Stomach smooth muscle (tissue), 2 donors: ENCODE data around the gene EIF1B.
"Not testable (repeated sequence)": the region's sequence is repeated elsewhere in the genome, so short reads cannot be mapped to it uniquely, and the experiment has no call there.

Source experiments
- H3K27ac ChIP-seq: one replicate; pipeline ENCODE4 v1.7.0; 2013; ENCODE audit warnings: mild to moderate bottlenecking, low read length, inconsistent platforms
- H3K27me3 ChIP-seq, 2 donors: one replicate each; pipeline ENCODE4 v1.7.0; 2013; ENCODE audit warnings: low read length in 2 of 2; ENCODE audit not compliant: insufficient read depth in 2 of 2, control insufficient read depth in 1 of 2
- H3K36me3 ChIP-seq, 2 donors: one replicate each; pipeline ENCODE4 v1.7.0; 2013; ENCODE audit warnings: low read length in 2 of 2; ENCODE audit not compliant: control insufficient read depth in 2 of 2, insufficient read depth in 2 of 2
- H3K4me1 ChIP-seq: one replicate; pipeline ENCODE4 v1.7.0; 2013; ENCODE audit warnings: low read length; ENCODE audit not compliant: control insufficient read depth, insufficient read depth
- H3K4me3 ChIP-seq, 2 donors: one replicate each; pipeline ENCODE4 v1.7.0; 2013; ENCODE audit warnings: low read length in 2 of 2
- H3K9ac ChIP-seq, 2 donors: one replicate each; pipeline ENCODE4 v1.7.0; 2013; ENCODE audit warnings: low read length in 2 of 2, mild to moderate bottlenecking in 1 of 2
- H3K9me3 ChIP-seq, 2 donors: one replicate each; pipeline ENCODE4 v1.7.0; 2013; ENCODE audit warnings: low read length in 2 of 2; ENCODE audit not compliant: control insufficient read depth in 2 of 2
- donor health status: healthy.
- donor health status: Pancreatic carcinoma.

EIF1B gene

GRCh38 chr3:40309418-40309924 is at the start of gene EIF1B:
TSS of gene EIF1B (plus strand) at chr3:40309707. CDS start at chr3:40309942, 235 bp downstream.
- peak within 1 kb of the TSS; percentile 95 for H3K27ac ChIP-seq
- no peaks in the 10 kb centered on the region for H3K9me3 ChIP-seq
- peaks cover 9 to 14% of the 10 kb centered on the region in 2 donors for H3K36me3 ChIP-seq
- H3K4me3 ChIP-seq = peak within 1 kb of the TSS; percentile 85 to 90
- H3K4me1 ChIP-seq = peaks cover under 1% of the 10 kb centered on the region
- H3K9ac ChIP-seq = peak within 1 kb of the TSS; percentile 96
- no peaks in the 10 kb centered on the region for H3K27me3 ChIP-seq

- Histone ChIP-seq H3K27ac (no peak overlapping the region), H3K9ac (no peak overlapping the region), H3K36me3 (no peaks in the 10 kb centered on the region), H3K27me3 (no peaks in the 10 kb centered on the region), H3K4me3 (no peak overlapping the region), H3K9me3 (no peaks in the 10 kb centered on the region), H3K4me1 (no peaks in the 10 kb centered on the region)
These were observed 47.2 kb upstream of the EIF1B start for GRCh38 chr3:40262331-40262730.

GRCh38 chr3:40264451-40264850 is 45.1 kb upstream of the EIF1B start:
- H3K27ac ChIP-seq = no peak overlapping the region
- no peak overlapping the region for H3K4me3 ChIP-seq
- no peak overlapping the region for H3K9ac ChIP-seq
- no peaks in the 10 kb centered on the region for H3K27me3 ChIP-seq
- H3K36me3 ChIP-seq = no peaks in the 10 kb centered on the region
- no peaks in the 10 kb centered on the region for H3K9me3 ChIP-seq
- no peaks in the 10 kb centered on the region for H3K4me1 ChIP-seq

- Histone ChIP-seq H3K9me3 (no peaks in the 10 kb centered on the region), H3K36me3 (no peaks in the 10 kb centered on the region), H3K4me3 (no peak overlapping the region), H3K27me3 (no peaks in the 10 kb centered on the region), H3K9ac (no peak overlapping the region), H3K27ac (no peak overlapping the region), H3K4me1 (no peaks in the 10 kb centered on the region)
These were observed 44.3 kb upstream of the EIF1B start for GRCh38 chr3:40265181-40265580.

- Histone ChIP-seq H3K27me3 (no peaks in the 10 kb centered on the region), H3K9ac (no peak overlapping the region), H3K36me3 (no peaks in the 10 kb centered on the region), H3K4me3 (no peak overlapping the region), H3K9me3 (no peaks in the 10 kb centered on the region), H3K4me1 (no peaks in the 10 kb centered on the region), H3K27ac (no peak overlapping the region)
These were observed 41.4 kb upstream of the EIF1B start for GRCh38 chr3:40267937-40268724.

- no peak overlapping the region for H3K9ac ChIP-seq
- H3K36me3 ChIP-seq = no peaks in the 10 kb centered on the region
- no peaks in the 10 kb centered on the region for H3K4me1 ChIP-seq
- no peak overlapping the region for H3K4me3 ChIP-seq
- no peak overlapping the region for H3K27ac ChIP-seq
- H3K9me3 ChIP-seq = no peaks in the 10 kb centered on the region
- H3K27me3 ChIP-seq = no peaks in the 10 kb centered on the region
These were observed 40.5 kb upstream of the EIF1B start for GRCh38 chr3:40268802-40269524.

- Histone ChIP-seq H3K9ac (no peak overlapping the region), H3K9me3 (peaks cover 0 to 6% of the 10 kb centered on the region in 2 donors), H3K4me3 (no peak overlapping the region), H3K36me3 (no peaks in the 10 kb centered on the region), H3K27me3 (no peaks in the 10 kb centered on the region), H3K4me1 (no peaks in the 10 kb centered on the region), H3K27ac (no peak overlapping the region)
These were observed 30.7 kb upstream of the EIF1B start for GRCh38 chr3:40278791-40279190.

GRCh38 chr3:40281995-40282394 is 27.5 kb upstream of the EIF1B start:
- Histone ChIP-seq H3K27me3 (no peaks in the 10 kb centered on the region), H3K4me1 (no peaks in the 10 kb centered on the region), H3K9me3 (peaks cover 0 to 6% of the 10 kb centered on the region in 2 donors), H3K36me3 (no peaks in the 10 kb centered on the region), H3K9ac (no peak overlapping the region), H3K27ac (no peak overlapping the region), H3K4me3 (no peak overlapping the region)

- H3K4me3 ChIP-seq, H3K27ac ChIP-seq, H3K9me3 ChIP-seq, H3K36me3 ChIP-seq, H3K4me1 ChIP-seq, H3K27me3 ChIP-seq, H3K9ac ChIP-seq: not testable (repeated sequence)
These were observed 26.4 kb upstream of the EIF1B start for GRCh38 chr3:40283057-40283456.

GRCh38 chr3:40287248-40287647 is 22.3 kb upstream of the EIF1B start:
- Histone ChIP-seq H3K27me3 (no peaks in the 10 kb centered on the region), H3K4me3 (no peak overlapping the region), H3K36me3 (peaks cover 0 to 3% of the 10 kb centered on the region in 2 donors), H3K9ac (no peak overlapping the region), H3K27ac (no peak overlapping the region), H3K4me1 (no peaks in the 10 kb centered on the region), H3K9me3 (peaks cover 0 to 6% of the 10 kb centered on the region in 2 donors)

- H3K4me3 ChIP-seq = no peak overlapping the region
- no peaks in the 10 kb centered on the region for H3K9me3 ChIP-seq
- no peak overlapping the region for H3K27ac ChIP-seq
- H3K9ac ChIP-seq = no peak overlapping the region
- H3K27me3 ChIP-seq = no peaks in the 10 kb centered on the region
- H3K36me3 ChIP-seq = peaks cover 0 to 7% of the 10 kb centered on the region in 2 donors
- no peaks in the 10 kb centered on the region for H3K4me1 ChIP-seq
These were observed 19.1 kb upstream of the EIF1B start for GRCh38 chr3:40290396-40290795.
